ENCODE measurements around the gene LCE2A.

Gene LCE2A

GRCh38 chr1:152743371-152744145 is 45.4 kb downstream of the LCE2A start:
- DNase-seq: no peak

GRCh38 chr1:152745289-152745704 is 47.2 kb downstream of the LCE2A start:
- no peak for DNase-seq

GRCh38 chr1:152745765-152746444 is 47.8 kb downstream of the LCE2A start:
- DNase-seq: no peak

GRCh38 chr1:152747831-152748230 is 49.7 kb downstream of the LCE2A start:
- no peak for DNase-seq
